GM21576 (cell line): Measurements from ENCODE around the gene DNAJC11.
"Not testable (repeated sequence)": the region's sequence is repeated elsewhere in the genome, so short reads cannot be mapped to it uniquely, and the experiment has no call there.

ENCODE experiments used
- ATAC-seq: cut with Tn5 transposase; IDR thresholded peaks from one replicate; pipeline ENCODE4 v1.9.1; 2021; ENCODE audit warnings: mild to moderate bottlenecking, moderate library complexity; ENCODE audit not compliant: unreplicated experiment

DNAJC11 gene

GRCh38 chr1:6653436-6654290 lies 48.0 kb downstream of the DNAJC11 start:
- no peak for ATAC-seq

- no peak for ATAC-seq
Observed at GRCh38 chr1:6652986-6653385, 48.6 kb downstream of the DNAJC11 start.

GRCh38 chr1:6651909-6652308 lies 49.7 kb downstream of the DNAJC11 start:
- no peak for ATAC-seq

GRCh38 chr1:6648556-6648955 lies 53.1 kb downstream of the DNAJC11 start:
- no peak for ATAC-seq

DNA sequence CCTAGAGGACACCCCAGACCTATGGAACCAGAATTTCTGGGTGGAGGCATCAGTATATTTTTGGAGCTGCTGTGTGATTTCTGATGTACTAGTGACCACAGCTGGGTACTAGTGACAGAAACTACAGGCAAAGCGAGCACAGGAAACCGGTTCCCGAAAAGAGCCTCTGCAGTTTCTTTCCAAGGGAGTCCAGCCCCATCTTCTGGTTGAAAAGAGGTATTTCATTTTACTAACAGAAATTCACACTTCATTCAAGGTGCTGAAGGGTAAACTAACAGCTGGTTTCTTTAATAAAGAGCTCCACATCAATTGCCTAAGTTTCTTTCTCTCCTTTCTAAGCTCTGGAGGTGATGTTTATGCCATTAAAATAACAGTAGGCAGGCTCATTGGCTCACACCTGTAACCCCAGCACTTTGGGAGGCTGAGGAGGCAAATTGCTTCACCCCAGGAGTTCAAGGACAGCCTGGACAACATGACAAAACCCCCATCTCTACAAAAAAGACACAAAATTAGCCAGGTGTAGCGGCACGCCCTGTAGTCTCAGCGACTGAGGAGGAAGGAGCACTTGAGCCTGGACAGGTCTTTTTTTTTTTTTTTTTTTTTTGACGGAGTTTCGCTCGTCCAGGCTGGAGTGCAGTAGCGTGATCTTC lies 55.0 kb downstream of the DNAJC11 start:
- no peak for ATAC-seq

- no peak for ATAC-seq
Observed at GRCh38 chr1:6645018-6645417, 56.6 kb downstream of the DNAJC11 start.

GRCh38 chr1:6640867-6641266 lies 60.7 kb downstream of the DNAJC11 start:
- ATAC-seq = not testable (repeated sequence)

DNA sequence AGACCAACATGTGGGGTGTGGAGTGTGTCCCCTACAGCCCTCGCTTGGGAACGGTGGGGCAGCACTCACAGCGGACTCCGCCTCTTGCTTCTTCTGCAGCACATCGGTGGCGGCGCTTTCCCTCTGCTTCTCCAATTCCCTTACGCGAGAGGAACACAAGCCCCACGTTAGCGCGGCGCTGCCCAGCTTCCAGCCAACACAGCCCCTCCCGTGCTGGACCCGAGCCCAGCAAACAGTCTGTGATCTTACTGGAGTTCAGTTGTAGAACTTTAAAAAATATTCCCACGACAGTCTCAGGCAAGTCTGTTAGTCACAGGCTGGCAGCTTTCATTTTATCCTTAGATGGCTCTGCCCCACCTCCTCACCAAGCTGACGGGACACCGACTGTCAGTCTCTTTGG lies 63.4 kb downstream of the DNAJC11 start:
- no peak for ATAC-seq

DNA sequence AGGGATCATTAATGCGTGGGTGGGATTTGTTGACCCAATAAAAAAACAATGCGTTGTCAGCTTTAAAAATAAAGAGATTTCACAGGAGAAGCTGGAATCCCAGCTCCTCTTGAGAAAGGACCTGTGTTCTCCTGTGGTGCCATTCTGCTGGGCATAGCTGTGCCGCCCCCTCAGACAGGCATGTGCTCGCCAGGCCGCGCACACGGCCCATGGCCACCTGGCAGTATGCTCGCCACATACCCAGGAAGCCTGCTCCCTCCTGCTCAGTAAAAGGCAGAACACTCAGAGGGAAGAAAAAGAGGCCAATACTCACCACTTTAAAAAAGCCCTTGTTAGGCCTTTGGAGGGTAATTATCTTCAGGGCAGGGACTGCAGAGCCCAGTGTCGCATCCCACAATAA lies 63.8 kb downstream of the DNAJC11 start:
- ATAC-seq = no peak

GRCh38 chr1:6636778-6637177 lies 64.8 kb downstream of the DNAJC11 start:
- ATAC-seq = not testable (repeated sequence)

GRCh38 chr1:6635910-6636760 lies 65.5 kb downstream of the DNAJC11 start:
- ATAC-seq = no peak

GRCh38 chr1:6635161-6635909 lies 66.3 kb downstream of the DNAJC11 start:
- no peak for ATAC-seq

- ATAC-seq = no peak
Observed at GRCh38 chr1:6634371-6635052, 67.1 kb downstream of the DNAJC11 start.

DNA sequence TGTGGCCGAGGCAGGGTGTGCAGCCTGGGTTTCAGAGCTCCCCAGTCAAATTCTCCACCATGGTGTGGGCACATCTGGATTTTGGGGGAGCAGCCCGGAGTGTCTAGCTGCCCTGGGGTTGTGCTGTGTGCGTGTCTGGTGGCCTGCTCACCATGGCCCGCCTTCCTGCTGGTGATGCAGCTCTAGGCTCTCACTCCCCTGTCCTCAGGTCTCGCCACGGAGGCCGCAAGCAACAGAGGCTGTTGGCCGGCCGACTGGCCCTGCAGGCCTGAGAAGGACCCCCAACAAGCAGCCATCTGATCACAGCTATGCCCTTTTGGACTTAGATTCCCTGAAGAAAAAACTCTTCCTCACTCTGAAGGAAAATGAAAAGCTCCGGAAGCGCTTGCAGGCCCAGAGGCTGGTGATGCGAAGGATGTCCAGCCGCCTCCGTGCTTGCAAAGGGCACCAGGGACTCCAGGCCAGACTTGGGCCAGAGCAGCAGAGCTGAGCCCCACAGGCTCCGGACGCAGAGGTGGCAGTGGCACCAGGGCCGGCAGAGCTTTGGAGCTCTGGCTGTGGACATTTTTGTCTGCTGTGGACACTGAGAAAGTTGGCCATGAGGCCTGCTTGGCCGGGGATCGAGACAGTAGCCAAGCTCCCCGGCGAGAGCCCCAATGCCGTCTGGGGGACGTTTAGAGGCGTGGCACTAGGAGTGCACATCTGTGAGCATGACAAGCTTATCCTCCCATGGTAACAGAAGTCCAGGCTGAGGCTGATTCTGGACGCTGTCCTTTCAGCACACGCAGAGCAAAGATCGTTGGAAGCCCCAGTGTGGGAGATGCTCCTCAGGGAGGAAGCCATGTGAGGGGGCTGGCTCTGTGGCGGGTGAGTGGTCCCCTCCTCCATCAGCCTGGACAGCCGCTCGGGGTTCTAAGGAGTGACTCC lies 68.8 kb downstream of the DNAJC11 start:
- no peak for ATAC-seq

DNA sequence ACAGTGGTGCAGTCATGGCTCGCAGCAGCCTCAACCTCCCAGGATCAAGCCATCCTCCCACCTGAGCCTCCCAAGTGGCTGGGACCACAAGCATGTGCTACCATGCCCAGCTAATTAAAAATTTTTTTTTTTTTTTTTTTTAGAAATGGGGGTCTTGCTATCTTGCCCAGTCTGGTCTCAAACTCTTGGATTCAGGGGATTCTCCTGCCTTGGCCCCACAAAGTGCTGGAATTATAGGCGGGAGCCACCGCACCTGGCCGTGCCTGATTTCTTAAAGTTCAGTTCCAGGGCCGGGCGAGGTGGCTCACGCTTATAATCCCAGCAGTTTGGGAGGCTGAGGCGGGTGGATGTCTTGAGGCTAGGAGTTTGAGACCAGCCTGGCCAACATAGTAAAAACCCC lies 70.6 kb downstream of the DNAJC11 start:
- no peak for ATAC-seq

GRCh38 chr1:6630027-6630426 lies 71.6 kb downstream of the DNAJC11 start:
- ATAC-seq = no peak

- ATAC-seq = no peak
Observed at GRCh38 chr1:6628971-6629479, 72.6 kb downstream of the DNAJC11 start.

- ATAC-seq = no peak
Observed at GRCh38 chr1:6627841-6628545, 73.6 kb downstream of the DNAJC11 start.
